T-helper 2 cell (primary cell): ENCODE data around the gene GPANK1.
"Not testable (repeated sequence)": the region's sequence is repeated elsewhere in the genome, so short reads cannot be mapped to it uniquely, and the experiment has no call there.

Experiments used
- DNase-seq, 5 experiments: peaks; one replicate each; pipeline versions ENCODE4 v3.0.0 to v3.0.0-alpha.2; 2012 to 2022
- total RNA-seq, 2 donors: gene quantifications; one replicate each; lab custom pipeline; 2026; lab: John Stamatoyannopoulos, UW

GPANK1 gene
- total RNA-seq, result 21.2 to 35.0 reads per million in 2 donors

DNA sequence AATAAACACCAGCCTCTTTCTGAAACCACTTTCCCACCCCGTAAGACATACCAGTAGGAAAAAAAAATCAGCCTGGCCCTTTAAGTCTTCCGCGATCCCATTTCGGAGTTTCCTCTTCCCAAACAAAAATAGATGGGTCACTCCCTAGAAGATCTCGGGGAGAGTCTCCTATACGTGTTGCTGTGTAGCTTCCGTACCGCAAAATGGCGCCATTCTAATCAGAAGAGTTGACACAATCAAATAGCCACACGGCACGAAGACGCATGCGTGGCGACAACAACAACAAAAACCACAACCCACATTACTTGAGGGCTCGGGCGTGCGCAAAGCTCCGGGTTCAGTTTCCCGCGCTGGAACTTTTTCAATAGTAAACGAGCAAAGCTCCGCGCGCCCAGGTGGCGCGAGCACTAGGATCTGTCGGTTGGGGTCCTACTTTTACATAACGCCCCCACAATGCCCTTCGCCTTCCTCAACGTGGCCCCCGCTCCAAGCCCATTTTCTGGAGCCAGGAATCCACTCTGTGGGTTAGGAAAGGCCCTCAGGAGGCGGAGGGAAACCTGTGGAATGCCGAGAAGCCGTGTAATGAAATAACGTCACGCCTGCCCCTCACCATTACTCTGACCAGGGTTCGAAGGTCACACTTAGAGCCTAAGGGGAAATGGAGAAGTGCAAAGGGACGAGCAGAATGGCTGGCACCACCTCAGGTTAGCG, at the start of gene GPANK1:
TSS of gene GPANK1 (minus strand) at position 208 of the 711 bp plus-strand sequence. CDS start 519 bp downstream, outside the sequence.
- DNase-seq, result peak; percentile 73 to 97 (median 86)

GRCh38 chr6:31713991-31714684, 49.3 kb upstream of the GPANK1 start:
- no peak for DNase-seq

DNA sequence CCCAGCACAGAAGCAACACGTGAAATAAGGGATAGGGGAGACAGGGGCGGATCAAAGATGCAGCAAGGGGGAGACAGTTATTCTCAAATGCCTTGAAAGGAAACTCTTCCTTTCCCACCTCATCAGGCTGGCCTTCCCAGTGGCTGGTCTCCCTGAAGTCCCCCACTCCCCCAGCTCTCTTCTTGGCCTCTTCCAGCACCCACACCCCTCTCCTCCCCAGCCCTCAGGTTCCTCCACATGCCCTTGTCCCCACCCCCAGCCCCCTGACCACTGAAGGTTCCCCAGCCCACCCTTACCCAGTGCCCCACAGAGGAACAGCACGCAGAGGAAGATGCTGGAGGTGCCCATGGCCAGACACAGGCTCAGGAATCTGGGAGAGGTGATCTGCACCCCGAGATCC, 48.7 kb upstream of the GPANK1 start:
- DNase-seq, result no peak

DNA sequence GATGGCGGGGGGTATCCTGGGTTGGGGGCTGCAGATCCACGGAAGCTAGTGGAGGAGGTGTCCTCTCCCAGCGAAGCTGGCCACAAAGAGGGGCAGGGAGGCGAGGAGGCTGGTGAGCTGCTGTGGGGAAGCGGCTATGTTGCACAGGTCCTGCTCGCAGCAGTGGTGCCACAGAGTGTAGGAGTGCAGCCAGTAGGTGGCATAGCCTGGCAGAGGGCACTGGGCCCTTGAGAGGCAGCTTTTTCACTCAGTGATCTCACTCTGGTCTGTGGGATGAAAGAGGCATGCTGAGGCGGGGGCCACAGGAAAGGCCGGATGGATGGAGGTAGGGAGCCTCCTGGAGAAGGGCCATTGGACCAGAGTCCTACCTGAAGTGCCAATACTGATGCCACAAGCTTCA, 47.5 kb upstream of the GPANK1 start:
- peak in 1 of 5 experiments; percentile 63 for DNase-seq

DNA sequence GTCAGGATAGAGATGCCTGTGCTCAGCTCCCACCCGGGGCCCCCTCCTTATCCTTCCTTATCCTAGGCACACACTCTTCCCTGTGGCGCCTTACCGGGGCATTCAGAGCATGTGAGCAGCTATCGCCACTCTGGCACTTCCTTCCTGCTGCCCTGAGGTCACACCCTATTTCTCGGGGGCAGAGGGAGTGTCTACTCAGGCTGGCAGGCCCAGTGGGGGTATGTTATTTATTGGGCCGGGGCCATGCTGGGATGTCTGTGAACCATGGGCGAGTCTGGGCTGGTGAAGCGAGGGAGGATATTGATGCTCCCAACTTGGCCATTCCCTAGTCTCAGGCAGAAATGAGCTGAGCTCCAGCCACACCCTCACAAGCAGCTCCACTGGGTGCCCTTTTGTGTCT, 46.4 kb upstream of the GPANK1 start:
- DNase-seq, result no peak

- DNase-seq, result no peak
Measured at GRCh38 chr6:31710523-31711219, 45.9 kb upstream of the GPANK1 start.

DNA sequence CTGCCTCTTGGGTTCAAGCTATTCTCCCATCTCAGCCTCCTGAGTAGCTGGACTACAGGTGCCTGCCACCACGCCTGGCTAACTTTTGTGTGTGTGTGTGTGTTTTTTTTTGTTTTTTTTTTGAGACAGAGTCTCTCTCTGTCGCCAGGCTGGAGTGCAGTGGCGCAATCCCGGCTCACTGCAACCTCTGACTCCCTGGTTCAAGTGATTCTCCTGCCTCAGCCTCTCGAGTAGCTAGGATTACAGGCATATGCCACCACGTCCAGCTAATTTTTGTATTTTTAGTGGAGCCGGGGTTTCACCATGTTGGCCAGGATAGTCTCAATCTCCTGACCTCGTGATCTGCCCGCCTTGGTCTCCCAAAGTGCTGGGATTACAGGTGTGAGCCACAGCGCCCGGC, 44.4 kb upstream of the GPANK1 start:
- not testable (repeated sequence) for DNase-seq

GRCh38 chr6:31708224-31708623, 43.4 kb upstream of the GPANK1 start:
- DNase-seq, result no peak

- no peak for DNase-seq
Measured at GRCh38 chr6:31707701-31708100, 42.9 kb upstream of the GPANK1 start.

DNA sequence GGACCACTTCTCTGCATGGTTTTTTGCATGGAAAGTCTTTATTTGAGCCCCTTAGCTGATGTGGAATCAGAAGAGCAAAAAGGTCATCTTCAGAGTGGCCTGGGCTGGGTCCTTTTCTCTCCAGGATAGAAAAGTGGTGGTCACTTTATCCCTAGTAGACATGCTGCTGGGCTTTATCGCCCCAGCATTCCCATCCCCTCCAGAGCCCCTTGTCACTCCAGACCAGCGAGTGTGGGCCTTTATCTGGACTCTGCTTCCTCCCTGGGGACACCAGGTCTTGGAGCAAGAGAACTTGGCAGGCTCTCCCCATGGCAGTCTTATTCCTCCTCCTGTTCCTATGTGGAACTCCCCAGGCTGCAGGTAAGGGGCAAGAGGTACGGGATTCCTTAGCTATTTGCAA, 41.8 kb upstream of the GPANK1 start, which contains the start of gene LY6G6F:
TSS of gene LY6G6F (plus strand) at position 268 of the 400 bp plus-strand sequence. CDS start at position 309, 41 bp downstream.
- no peak for DNase-seq

GRCh38 chr6:31705931-31706330, 41.1 kb upstream of the GPANK1 start:
- DNase-seq, result no peak

- DNase-seq, result peak; percentile 90 to 99 (median 95)
Measured at GRCh38 chr6:31702819-31703716, 38.3 kb upstream of the GPANK1 start, which contains the start of gene ABHD16A. TSS of gene ABHD16A (minus strand) at chr6:31703324. CDS start at chr6:31703281, 43 bp downstream.

- DNase-seq, result peak in 2 of 5 experiments; percentile 6 to 42
Measured at GRCh38 chr6:31702405-31702818, 37.6 kb upstream of the GPANK1 start.

DNA sequence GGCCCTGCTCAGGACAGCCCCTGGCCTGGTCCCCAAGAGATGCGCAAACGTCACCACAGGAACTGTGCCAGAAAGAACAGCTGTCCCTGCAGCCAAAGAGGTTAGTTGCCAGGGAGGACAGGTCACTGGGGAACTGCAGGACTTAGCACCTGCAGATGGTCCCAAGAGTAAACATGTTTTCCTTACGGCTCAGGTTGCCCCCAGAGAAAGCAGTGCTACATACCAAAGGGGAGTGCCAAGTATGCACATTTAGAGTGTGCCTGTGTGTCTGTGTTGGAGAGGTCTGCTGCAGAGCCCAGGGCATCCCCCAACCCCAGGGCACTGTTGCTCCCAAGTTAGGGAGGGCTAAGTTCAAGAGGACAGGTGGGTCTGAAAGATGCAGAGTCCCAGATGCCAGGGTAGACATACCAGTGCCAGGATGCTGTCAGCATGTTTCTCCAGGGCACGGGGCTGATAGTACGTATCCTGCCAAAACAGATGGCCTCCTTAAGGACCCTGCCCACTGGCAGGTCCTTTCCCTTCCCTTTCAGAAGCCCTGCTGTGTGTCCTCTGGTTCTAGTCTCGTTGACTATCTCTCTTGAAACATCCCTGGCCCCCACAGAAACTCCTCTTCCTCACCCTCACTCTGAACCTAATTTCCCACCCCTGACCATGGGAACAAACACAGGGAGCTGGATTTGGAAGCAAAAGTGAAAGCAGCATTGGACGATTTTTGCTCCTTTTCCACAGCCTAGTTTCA, 37.0 kb upstream of the GPANK1 start:
- DNase-seq, result no peak

GRCh38 chr6:31700740-31701401, 36.1 kb upstream of the GPANK1 start:
- no peak for DNase-seq

GRCh38 chr6:31697555-31697954, 32.8 kb upstream of the GPANK1 start:
- peak in 1 of 5 experiments; percentile 49 for DNase-seq

GRCh38 chr6:31693535-31693934, 28.7 kb upstream of the GPANK1 start:
- DNase-seq, result no peak

DNA sequence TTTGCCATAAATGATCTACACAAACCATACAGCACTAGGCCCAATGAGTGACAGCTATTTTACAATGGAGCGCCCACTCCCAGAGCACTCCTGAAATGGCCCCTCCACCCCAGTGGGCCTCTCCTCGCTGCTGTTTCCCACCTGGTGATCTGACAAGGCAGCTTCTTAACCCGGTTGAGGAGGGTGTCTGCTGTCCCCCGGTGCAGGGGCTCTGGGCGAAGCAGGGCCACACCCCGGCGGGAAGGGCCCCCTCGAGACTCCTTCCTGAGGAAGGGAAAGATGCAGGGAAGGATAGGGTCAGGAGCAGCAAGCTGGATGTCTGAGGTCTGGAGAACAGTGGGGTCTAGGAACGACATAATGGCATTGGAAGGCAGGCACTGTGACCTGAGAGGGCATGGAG, 28.1 kb upstream of the GPANK1 start:
- no peak for DNase-seq

GRCh38 chr6:31692353-31692752, 27.6 kb upstream of the GPANK1 start:
- DNase-seq, result no peak

DNA sequence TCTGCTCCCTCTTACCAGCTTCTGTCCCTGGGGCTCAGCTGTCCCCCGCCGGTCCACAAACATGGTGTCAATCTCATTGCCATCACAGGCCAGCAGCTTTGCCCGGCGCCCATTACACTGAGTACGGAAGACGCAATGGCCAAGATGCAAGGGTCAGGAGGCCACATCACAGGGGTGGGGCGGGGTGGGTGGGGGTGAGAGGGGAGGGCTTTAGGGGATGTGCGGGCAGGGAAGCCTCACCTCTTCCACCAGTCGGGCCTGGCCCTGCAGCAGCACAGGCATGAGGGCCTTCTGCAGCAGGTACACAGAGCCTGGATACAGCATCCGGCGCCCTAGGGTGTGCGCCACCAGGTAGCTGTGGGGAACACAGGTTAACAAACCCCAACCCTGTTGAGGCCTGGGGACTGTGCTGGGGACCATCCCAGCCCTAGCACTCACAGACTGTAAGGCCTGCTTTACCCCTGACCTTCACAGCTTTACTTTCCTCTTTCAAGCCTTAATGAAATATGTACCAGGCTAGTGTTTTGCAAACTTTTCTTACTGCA, 26.8 kb upstream of the GPANK1 start:
- DNase-seq, result no peak

- DNase-seq, result no peak
Measured at GRCh38 chr6:31691078-31691463, 26.3 kb upstream of the GPANK1 start.
